ENCODE measurements around the gene DNAH17.

Gene DNAH17

GRCh38 chr17:78576389-78577112, 645 bp downstream of the DNAH17 start:
- no peak for DNase-seq (ENCODE audit: low read depth in 4 of 4, low spot score in 1 of 4)

GRCh38 chr17:78575899-78576298, 1.3 kb downstream of the DNAH17 start:
- no peak for DNase-seq (ENCODE audit: low read depth in 4 of 4, low spot score in 1 of 4)

- no peak for DNase-seq (ENCODE audit: low read depth in 4 of 4, low spot score in 1 of 4)
Measured at GRCh38 chr17:78575340-78575739, 1.9 kb downstream of the DNAH17 start.

- DNase-seq (ENCODE audit: low read depth in 4 of 4, low spot score in 1 of 4) = no peak
Measured at GRCh38 chr17:78573955-78574354, 3.2 kb downstream of the DNAH17 start.

- DNase-seq (ENCODE audit: low read depth in 4 of 4, low spot score in 1 of 4) = no peak
Measured at GRCh38 chr17:78572239-78573205, 4.7 kb downstream of the DNAH17 start.

- no peak for DNase-seq (ENCODE audit: low read depth in 4 of 4, low spot score in 1 of 4)
Measured at GRCh38 chr17:78571329-78571728, 5.9 kb downstream of the DNAH17 start.

GRCh38 chr17:78568494-78569115, 8.6 kb downstream of the DNAH17 start:
- no peak for DNase-seq (ENCODE audit: low read depth in 4 of 4, low spot score in 1 of 4)

GRCh38 chr17:78567991-78568390, 9.2 kb downstream of the DNAH17 start:
- no peak for DNase-seq (ENCODE audit: low read depth in 4 of 4, low spot score in 1 of 4)

GRCh38 chr17:78566947-78567346, 10.2 kb downstream of the DNAH17 start:
- no peak for DNase-seq (ENCODE audit: low read depth in 4 of 4, low spot score in 1 of 4)

GRCh38 chr17:78563189-78564145, 13.7 kb downstream of the DNAH17 start:
- DNase-seq (ENCODE audit: low read depth in 4 of 4, low spot score in 1 of 4) = no peak

- no peak for DNase-seq (ENCODE audit: low read depth in 4 of 4, low spot score in 1 of 4)
Measured at GRCh38 chr17:78562734-78563133, 14.5 kb downstream of the DNAH17 start.

GRCh38 chr17:78561166-78561565, 16.0 kb downstream of the DNAH17 start:
- no peak for DNase-seq (ENCODE audit: low read depth in 4 of 4, low spot score in 1 of 4)

- no peak for DNase-seq (ENCODE audit: low read depth in 4 of 4, low spot score in 1 of 4)
Measured at GRCh38 chr17:78560731-78561130, 16.5 kb downstream of the DNAH17 start.

GRCh38 chr17:78559749-78560368, 17.3 kb downstream of the DNAH17 start:
- peak in 1 of 4 experiments; percentile 10 for DNase-seq (ENCODE audit: low read depth in 4 of 4, low spot score in 1 of 4)

- no peak for DNase-seq (ENCODE audit: low read depth in 4 of 4, low spot score in 1 of 4)
Measured at GRCh38 chr17:78558989-78559388, 18.2 kb downstream of the DNAH17 start.

GRCh38 chr17:78558181-78558850, 18.9 kb downstream of the DNAH17 start:
- DNase-seq (ENCODE audit: low read depth in 4 of 4, low spot score in 1 of 4) = no peak

- no peak for DNase-seq (ENCODE audit: low read depth in 4 of 4, low spot score in 1 of 4)
Measured at GRCh38 chr17:78557598-78558039, 19.6 kb downstream of the DNAH17 start.

GRCh38 chr17:78556812-78557211, 20.4 kb downstream of the DNAH17 start:
- no peak for DNase-seq (ENCODE audit: low read depth in 4 of 4, low spot score in 1 of 4)

- DNase-seq (ENCODE audit: low read depth in 4 of 4, low spot score in 1 of 4) = no peak
Measured at GRCh38 chr17:78555746-78556401, 21.3 kb downstream of the DNAH17 start.
